Neuronal stem cell (in vitro differentiated cells): ENCODE data around the gene HSPA1B.
"Not testable (repeated sequence)": the region's sequence is repeated elsewhere in the genome, so short reads cannot be mapped to it uniquely, and the experiment has no call there.

Experiments used
- DNase-seq: peaks from one replicate; pipeline ENCODE4 v3.0.0-alpha.2; 2013; ENCODE audit warnings: low spot score
- H2AFZ ChIP-seq: one replicate; pipeline ENCODE4 v1.6.1; 2013; ENCODE audit warnings: mild to moderate bottlenecking, low read length, inconsistent platforms
- H2AK5ac ChIP-seq: 2 replicates; pipeline ENCODE4 v1.6.1; 2013; ENCODE audit warnings: low read depth, mild to moderate bottlenecking, inconsistent platforms, low read length, moderate library complexity, mixed read lengths
- H2BK120ac ChIP-seq: 2 replicates; pipeline ENCODE4 v1.6.1; 2013; ENCODE audit warnings: low read depth, mild to moderate bottlenecking, inconsistent platforms, low read length, moderate library complexity, mixed read lengths
- H2BK12ac ChIP-seq: one replicate; pipeline ENCODE4 v1.6.1; 2013; ENCODE audit warnings: low read length, inconsistent platforms
- H2BK15ac ChIP-seq: 2 replicates; pipeline ENCODE4 v1.6.1; 2013; ENCODE audit warnings: mild to moderate bottlenecking, low read length, inconsistent platforms, mixed read lengths
- H2BK5ac ChIP-seq: one replicate; pipeline ENCODE4 v1.6.1; 2013; ENCODE audit warnings: inconsistent platforms, mild to moderate bottlenecking, low read length, moderate library complexity
- H3K14ac ChIP-seq: one replicate; pipeline ENCODE4 v1.6.1; 2013; ENCODE audit warnings: low read length, inconsistent platforms
- H3K18ac ChIP-seq: 2 replicates; pipeline ENCODE4 v1.6.1; 2013; ENCODE audit warnings: low read length, inconsistent platforms
- H3K23ac ChIP-seq: 2 replicates; pipeline ENCODE4 v1.6.1; 2013; ENCODE audit warnings: low read depth, mild to moderate bottlenecking, mixed read lengths, low read length, inconsistent platforms; ENCODE audit not compliant: poor library complexity
- H3K27ac ChIP-seq: replicated peaks from 3 replicates; pipeline ENCODE4 v1.5.1; 2013; ENCODE audit warnings: low read length, inconsistent platforms
- H3K27me3 ChIP-seq, 3 experiments: 2 replicates each; pipeline ENCODE4 v1.6.1; 2013; ENCODE audit warnings: low read length in 3 of 3, mild to moderate bottlenecking in 2 of 3, inconsistent platforms in 1 of 3, low read depth in 1 of 3, mixed read lengths in 1 of 3, moderate library complexity in 1 of 3; ENCODE audit not compliant: control insufficient read depth in 3 of 3, insufficient read depth in 3 of 3
- H3K36me3 ChIP-seq, 2 donors: replicated peaks in 1 of 2; 2 replicates each; pipeline ENCODE4 v1.6.1; 2013; ENCODE audit warnings: low read length in 2 of 2; ENCODE audit not compliant: control insufficient read depth in 2 of 2, insufficient read depth in 2 of 2
- H3K4ac ChIP-seq: 2 replicates; pipeline ENCODE4 v1.6.1; 2013; ENCODE audit warnings: inconsistent platforms, mild to moderate bottlenecking, low read length, moderate library complexity
- H3K4me1 ChIP-seq, 2 donors: 1 replicate in 1 of 2; 2 replicates in 1 of 2; pipeline ENCODE4 v1.6.1; 2013; ENCODE audit warnings: low read length in 2 of 2, low read depth in 1 of 2; ENCODE audit not compliant: control insufficient read depth in 2 of 2, insufficient read depth in 1 of 2
- H3K4me2 ChIP-seq: one replicate; pipeline ENCODE4 v1.6.1; 2013; ENCODE audit warnings: mild to moderate bottlenecking, low read length, inconsistent platforms; ENCODE audit not compliant: insufficient read depth, poor library complexity, severe bottlenecking
- H3K4me3 ChIP-seq, 2 donors: 2 replicates each; pipeline ENCODE4 v1.5.1; 2013; ENCODE audit warnings: low read length in 2 of 2, mild to moderate bottlenecking in 2 of 2, inconsistent platforms in 1 of 2, moderate library complexity in 1 of 2
- H3K79me1 ChIP-seq: one replicate; pipeline ENCODE4 v1.6.1; 2013; ENCODE audit warnings: low read depth, mild to moderate bottlenecking, inconsistent platforms, low read length, moderate library complexity
- H3K9ac ChIP-seq: one replicate; pipeline ENCODE4 v1.6.1; 2013; ENCODE audit warnings: mild to moderate bottlenecking, low read depth, low read length, inconsistent platforms; ENCODE audit not compliant: poor library complexity
- H3K9me3 ChIP-seq, 2 donors: replicated peaks in 1 of 2; 2 replicates each; pipeline versions ENCODE3 to v1.6.1; 2013; ENCODE audit warnings: low read length in 2 of 2, mild to moderate bottlenecking in 2 of 2, inconsistent platforms in 1 of 2, low read depth in 1 of 2, mixed read lengths in 1 of 2, moderate library complexity in 1 of 2; ENCODE audit not compliant: control insufficient read depth in 2 of 2, insufficient read depth in 1 of 2
- H4K8ac ChIP-seq: one replicate; pipeline ENCODE4 v1.6.1; 2013; ENCODE audit warnings: low read depth, mild to moderate bottlenecking, inconsistent platforms, low read length, moderate library complexity
- H4K91ac ChIP-seq: one replicate; pipeline ENCODE4 v1.6.1; 2013; ENCODE audit warnings: low read length, low read depth, mild to moderate bottlenecking, inconsistent platforms; ENCODE audit not compliant: poor library complexity
- WGBS, 2 donors: extraction: QIAGEN DNeasy Blood & Tissue Kit; methylation state at CpG; one replicate each; pipeline ENCODE4 v1.1.7; 2013; ENCODE audit warnings: missing lambda C conversion rate in 2 of 2, mixed read lengths in 1 of 2; ENCODE audit not compliant: insufficient read length in 2 of 2, insufficient replicate concordance in 1 of 2; ENCODE audit errors: extremely low coverage in 2 of 2; 5-methylcytosine and 5-hydroxymethylcytosine counted together

The HSPA1B gene

DNA sequence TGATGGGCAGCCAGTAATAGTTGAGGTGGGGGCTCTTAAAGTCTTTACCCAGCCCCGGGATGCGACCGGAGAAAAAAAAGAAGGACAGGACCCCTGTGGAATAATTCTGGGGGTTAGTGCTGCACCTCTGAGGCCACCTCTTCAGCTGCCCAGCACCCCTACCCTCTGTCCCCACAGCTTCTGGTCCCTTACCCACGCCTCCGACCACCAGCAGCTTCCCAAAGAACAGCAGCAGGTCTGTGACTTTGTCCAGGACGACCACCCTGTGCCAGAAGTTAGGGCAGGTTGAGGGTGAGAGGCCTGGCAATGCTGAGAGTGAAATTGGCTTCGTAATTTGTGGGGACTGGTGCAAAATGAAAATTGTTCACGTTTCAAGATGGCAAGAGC lies 37.3 kb downstream of the HSPA1B start:
- Histone ChIP-seq H2BK5ac (peak overlapping the region; percentile 45), H3K79me1 (no peaks in the 10 kb centered on the region), H3K23ac (no peak overlapping the region), H3K18ac (no peak overlapping the region), H3K36me3 (peaks cover 6 to 18% of the 10 kb centered on the region in 2 donors), H3K9me3 (peaks cover 0 to 2% of the 10 kb centered on the region in 2 donors), H2BK12ac (peak overlapping the region; percentile 51), H3K14ac (no peak overlapping the region), H2AK5ac (peak overlapping the region; percentile 4), H3K4me3 (no peak overlapping the region), H3K4ac (no peak overlapping the region), H3K27me3 (no peaks in the 10 kb centered on the region), H3K4me2 (no peak overlapping the region), H4K8ac (no peak overlapping the region), H3K27ac (no peak overlapping the region), H3K4me1 (peaks cover 17 to 30% of the 10 kb centered on the region in 2 donors), H2AFZ (peak overlapping the region; percentile 10), H2BK15ac (no peak overlapping the region), H3K9ac (peak overlapping the region; percentile 6), H2BK120ac (peak overlapping the region; percentile 32), H4K91ac (no peak overlapping the region)
- no CpG with 5 or more reads among the region's 8 CpGs for WGBS, 2 donors
- DNase-seq = no peak

- Histone ChIP-seq H3K18ac (no peak overlapping the region), H3K36me3 (peaks cover 0 to 11% of the 10 kb centered on the region in 2 donors), H2AFZ (peak overlapping the region; percentile 10), H2AK5ac (peak overlapping the region; percentile 90), H2BK12ac (peak overlapping the region; percentile 66), H3K9me3 (no peaks in the 10 kb centered on the region), H3K23ac (peak overlapping the region; percentile 37), H3K14ac (no peak overlapping the region), H4K8ac (peak overlapping the region; percentile 2), H3K27me3 (no peaks in the 10 kb centered on the region), H3K27ac (no peak overlapping the region), H3K79me1 (no peaks in the 10 kb centered on the region), H2BK15ac (peak overlapping the region; percentile 90), H3K4me2 (no peak overlapping the region), H3K4ac (peak overlapping the region; percentile 19), H2BK120ac (no peak overlapping the region), H2BK5ac (peak overlapping the region; percentile 45), H4K91ac (peak overlapping the region; percentile 11), H3K4me1 (peaks cover 18 to 30% of the 10 kb centered on the region in 2 donors), H3K9ac (peak overlapping the region; percentile 50), H3K4me3 (no peak overlapping the region)
- no peak for DNase-seq
- no CpG with 5 or more reads among the region's 21 CpGs for WGBS, 2 donors
These were observed 37.9 kb downstream of the HSPA1B start for GRCh38 chr6:31865205-31866118.

- not testable (repeated sequence) for H3K4me3 ChIP-seq
- no CpG with 5 or more reads among the region's 1 CpG for WGBS, 2 donors
These were observed 41.1 kb downstream of the HSPA1B start for GRCh38 chr6:31868658-31868971.

DNA sequence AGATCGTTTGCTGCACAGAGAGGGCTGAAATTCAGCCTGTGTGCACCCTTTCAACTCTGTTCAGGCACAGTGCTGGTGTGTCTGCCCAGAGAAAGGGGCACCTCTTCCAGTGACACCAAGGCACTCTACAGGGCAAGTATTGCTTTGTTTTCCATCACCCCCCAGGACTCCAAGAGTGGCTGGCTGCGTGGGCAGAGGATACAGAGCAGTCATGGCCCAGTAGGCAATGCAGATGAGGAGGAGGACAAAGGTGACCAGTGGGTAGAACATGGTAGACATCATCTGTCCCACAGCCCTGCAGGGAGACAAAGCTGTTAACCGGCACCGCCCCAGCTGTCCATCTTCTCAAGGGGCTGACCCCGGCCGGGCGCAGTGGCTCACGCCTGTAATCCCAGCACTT lies 41.8 kb downstream of the HSPA1B start:
- no peak overlapping the region for H3K4me2 ChIP-seq
- no peak overlapping the region for H2BK120ac ChIP-seq
- H3K27ac ChIP-seq = no peak overlapping the region
- H2BK12ac ChIP-seq = peak overlapping the region; percentile 63
- no peak for DNase-seq
- H3K36me3 ChIP-seq = no peaks in the 10 kb centered on the region
- H3K79me1 ChIP-seq = no peaks in the 10 kb centered on the region
- H3K9ac ChIP-seq = peak overlapping the region; percentile 30
- peak overlapping the region; percentile 62 for H3K18ac ChIP-seq
- peak overlapping the region; percentile 14 for H3K14ac ChIP-seq
- H2BK5ac ChIP-seq = peak overlapping the region; percentile 10
- H3K4me3 ChIP-seq = no peak overlapping the region
- H3K9me3 ChIP-seq = no peaks in the 10 kb centered on the region
- peaks cover 19 to 23% of the 10 kb centered on the region in 2 donors for H3K4me1 ChIP-seq
- H3K23ac ChIP-seq = no peak overlapping the region
- no peak overlapping the region for H4K8ac ChIP-seq
- peak overlapping the region; percentile 58 for H2AFZ ChIP-seq
- no peaks in the 10 kb centered on the region for H3K27me3 ChIP-seq
- no peak overlapping the region for H4K91ac ChIP-seq
- peak overlapping the region; percentile 14 for H2AK5ac ChIP-seq
- WGBS, 2 donors = no CpG with 5 or more reads among the region's 8 CpGs
- H2BK15ac ChIP-seq = peak overlapping the region; percentile 46
- H3K4ac ChIP-seq = no peak overlapping the region

More at GRCh38 chr6:31868658-31868971, 41.1 kb downstream of the HSPA1B start:
- not testable (repeated sequence) for H2AFZ ChIP-seq, H2BK120ac ChIP-seq, H3K27ac ChIP-seq, H3K18ac ChIP-seq, H2BK5ac ChIP-seq, H3K27me3 ChIP-seq, H4K8ac ChIP-seq, H2BK12ac ChIP-seq, DNase-seq, H4K91ac ChIP-seq, H3K14ac ChIP-seq, H3K4ac ChIP-seq, H3K79me1 ChIP-seq, H3K36me3 ChIP-seq, H3K9ac ChIP-seq, H3K9me3 ChIP-seq, H3K23ac ChIP-seq, H2AK5ac ChIP-seq, H3K4me2 ChIP-seq, H2BK15ac ChIP-seq
- peaks cover 20 to 25% of the 10 kb centered on the region in 2 donors for H3K4me1 ChIP-seq
